Measurements from ENCODE around the gene KCTD17. TPM values are rescaled to one million over a fixed set of nuclear protein-coding genes. Genes with fewer than 3 reads are reported as not detected.

Gene KCTD17, protein sequence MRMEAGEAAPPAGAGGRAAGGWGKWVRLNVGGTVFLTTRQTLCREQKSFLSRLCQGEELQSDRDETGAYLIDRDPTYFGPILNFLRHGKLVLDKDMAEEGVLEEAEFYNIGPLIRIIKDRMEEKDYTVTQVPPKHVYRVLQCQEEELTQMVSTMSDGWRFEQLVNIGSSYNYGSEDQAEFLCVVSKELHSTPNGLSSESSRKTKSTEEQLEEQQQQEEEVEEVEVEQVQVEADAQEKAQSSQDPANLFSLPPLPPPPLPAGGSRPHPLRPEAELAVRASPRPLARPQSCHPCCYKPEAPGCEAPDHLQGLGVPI
- total RNA-seq: 10 to 100 TPM; 13.9 to 62.2 (median 26.5) TPM

DNA sequence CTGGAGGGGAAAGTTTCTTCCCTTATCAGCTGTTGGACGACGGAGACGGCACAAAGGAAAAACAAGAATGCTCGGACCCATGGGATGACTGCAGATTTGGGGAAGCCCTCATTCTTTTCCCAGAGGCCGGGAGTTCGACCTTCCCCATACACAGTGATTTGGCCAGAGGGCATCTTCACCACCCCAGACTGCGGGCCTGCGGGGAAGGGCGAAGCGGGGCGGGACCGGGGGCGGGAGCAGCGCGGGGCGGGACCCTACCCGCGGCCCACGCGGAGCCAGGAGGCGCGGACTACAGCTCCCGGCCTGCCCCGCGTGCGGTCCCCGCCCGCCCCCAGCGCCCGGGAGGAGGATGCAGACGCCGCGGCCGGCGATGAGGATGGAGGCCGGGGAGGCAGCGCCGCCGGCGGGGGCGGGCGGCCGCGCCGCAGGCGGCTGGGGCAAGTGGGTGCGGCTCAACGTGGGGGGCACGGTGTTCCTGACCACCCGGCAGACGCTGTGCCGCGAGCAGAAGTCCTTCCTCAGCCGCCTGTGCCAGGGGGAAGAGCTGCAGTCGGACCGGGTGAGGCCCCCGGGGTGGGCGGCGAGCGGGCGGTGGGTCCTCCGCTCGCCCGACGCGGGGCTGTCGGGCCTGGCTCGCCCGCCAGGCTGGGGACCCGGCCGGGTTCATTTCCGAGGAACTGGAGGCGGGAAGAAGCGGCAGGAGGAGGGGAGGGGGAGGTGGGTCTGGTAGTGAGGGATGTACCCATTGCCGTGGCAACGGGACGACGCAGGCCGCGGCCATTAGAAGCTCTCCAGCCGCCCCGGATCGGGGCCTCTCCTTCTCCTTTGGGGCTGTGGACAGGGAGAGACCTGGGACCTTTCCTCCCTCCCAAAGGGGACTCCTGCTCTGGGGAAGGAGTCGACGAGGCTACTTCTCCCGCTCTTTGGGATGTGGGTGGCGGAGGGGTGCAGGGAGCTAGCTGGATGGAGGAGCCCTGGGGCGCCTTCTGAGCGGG, at the start of gene KCTD17:
KCTD17 (plus strand) TSS at position 352 of the 995 bp plus-strand sequence; CDS start at position 371, 19 bp downstream.
- peak; percentile 90 to 98 (median 94) for ATAC-seq (replicated peaks in 6 of 8)
- in situ Hi-C loops (cut with MboI; ENCODE audit: low pct_unique_long_range_greater_than_20kb in 2 of 9, low sequenced_read_pairs in 9 of 9, unreplicated experiment in 9 of 9): no loop called here
- peak within 1 kb of the TSS; percentile 33 to 45 for H3K27ac ChIP-seq
- peaks cover 0 to 9% of the 10 kb centered on the region in 2 donors for H3K4me1 ChIP-seq (replicated peaks in 1 of 2)
- WGBS, 10 experiments: 2% methylated on average over 13 of the region's 89 CpGs; no CpG with 5 or more reads in 9 of the 10 experiments
- H3K4me3 ChIP-seq: peak within 1 kb of the TSS; percentile 64 to 99 (median 96)

DNA sequence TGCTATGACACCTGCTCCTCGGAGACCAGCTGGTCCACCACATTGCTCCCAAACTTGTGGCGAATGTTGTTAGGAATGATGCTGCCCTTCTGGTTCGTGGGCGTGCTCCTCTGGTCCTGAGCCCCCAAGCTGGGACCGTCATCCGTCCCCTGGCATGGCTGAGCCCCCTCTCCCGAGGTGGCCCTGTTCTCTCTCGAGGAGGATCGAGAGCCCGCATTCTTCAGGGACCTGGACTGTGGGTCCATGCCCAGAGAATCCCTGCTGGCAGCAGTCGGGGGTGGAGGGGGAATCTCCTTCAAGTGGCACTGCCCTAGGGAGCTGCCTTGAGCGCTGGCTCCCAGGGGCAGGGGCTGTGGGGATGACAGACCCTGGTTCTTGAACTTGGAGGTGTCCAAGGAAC, 49.7 kb upstream of the KCTD17 start:
- H3K4me1 ChIP-seq (replicated peaks in 1 of 2): no peaks in the 10 kb centered on the region
- no peak overlapping the region for H3K27ac ChIP-seq
- no peak overlapping the region for H3K4me3 ChIP-seq
- in situ Hi-C loops (cut with MboI; ENCODE audit: low pct_unique_long_range_greater_than_20kb in 2 of 9, low sequenced_read_pairs in 9 of 9, unreplicated experiment in 9 of 9): no loop called here
- no peak for ATAC-seq (replicated peaks in 6 of 8)
- 10 to 86% (median 39%) methylated on average over 1 to 6 of the region's 12 CpGs; no CpG with 5 or more reads in 4 of the 10 experiments for WGBS, 10 experiments

DNA sequence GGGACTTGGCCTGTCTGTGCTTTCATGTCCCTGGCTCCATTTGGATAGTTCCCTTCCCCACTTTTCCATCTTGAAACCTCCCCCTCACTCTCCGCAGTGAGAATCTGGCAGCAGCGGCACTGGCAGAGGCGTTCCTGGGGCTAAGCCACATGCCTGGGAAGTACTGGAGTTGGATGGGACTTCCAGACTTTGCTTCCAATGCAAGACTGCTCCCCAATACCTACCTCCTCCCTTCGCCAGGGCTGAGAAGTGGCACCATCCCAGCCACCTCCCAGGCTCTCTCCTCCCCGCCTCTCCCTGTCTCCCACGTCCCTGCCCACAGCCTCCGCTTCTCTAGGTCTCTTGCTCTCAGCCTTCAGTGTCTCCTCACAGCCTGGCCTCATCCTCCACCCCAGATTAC, 48.9 kb upstream of the KCTD17 start:
- 80 to 85% (median 81%) methylated on average over 1 to 6 of the region's 7 CpGs; no CpG with 5 or more reads in 6 of the 10 experiments for WGBS, 10 experiments
- no peak overlapping the region for H3K27ac ChIP-seq
- ATAC-seq (replicated peaks in 6 of 8): no peak
- no peak overlapping the region for H3K4me3 ChIP-seq
- H3K4me1 ChIP-seq (replicated peaks in 1 of 2): no peaks in the 10 kb centered on the region
- in situ Hi-C loops (cut with MboI; ENCODE audit: low pct_unique_long_range_greater_than_20kb in 2 of 9, low sequenced_read_pairs in 9 of 9, unreplicated experiment in 9 of 9): no loop called here

DNA sequence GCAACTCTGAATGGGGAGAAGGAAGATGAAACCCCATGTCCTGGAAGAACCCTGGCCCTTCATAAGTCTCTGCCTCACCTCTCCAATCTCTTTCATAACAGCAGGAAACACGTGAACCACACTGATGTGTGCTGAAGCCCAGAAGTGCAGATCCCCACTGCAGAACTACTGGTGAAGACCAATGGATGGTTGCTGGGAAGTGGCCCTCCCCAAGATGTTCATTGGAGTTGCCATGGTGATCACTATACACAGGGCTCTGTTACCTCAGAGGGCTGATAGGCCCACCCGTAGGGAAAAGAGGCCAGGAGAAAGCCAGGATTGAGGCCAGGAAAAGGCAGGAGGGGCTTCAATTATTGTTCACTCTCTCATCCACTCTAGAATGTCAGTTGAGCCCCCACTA, 43.9 kb upstream of the KCTD17 start:
- Histone ChIP-seq H3K4me1 (replicated peaks in 1 of 2) (no peaks in the 10 kb centered on the region), H3K27ac (no peak overlapping the region), H3K4me3 (no peak overlapping the region)
- WGBS, 10 experiments: 0 to 80% (median 38%) methylated on average over 1 to 2 of the region's 2 CpGs; no CpG with 5 or more reads in 6 of the 10 experiments
- in situ Hi-C loops (cut with MboI; ENCODE audit: low pct_unique_long_range_greater_than_20kb in 2 of 9, low sequenced_read_pairs in 9 of 9, unreplicated experiment in 9 of 9): no loop called here
- peak in 2 of 8 experiments; percentile 41 to 48 for ATAC-seq (replicated peaks in 6 of 8)

DNA sequence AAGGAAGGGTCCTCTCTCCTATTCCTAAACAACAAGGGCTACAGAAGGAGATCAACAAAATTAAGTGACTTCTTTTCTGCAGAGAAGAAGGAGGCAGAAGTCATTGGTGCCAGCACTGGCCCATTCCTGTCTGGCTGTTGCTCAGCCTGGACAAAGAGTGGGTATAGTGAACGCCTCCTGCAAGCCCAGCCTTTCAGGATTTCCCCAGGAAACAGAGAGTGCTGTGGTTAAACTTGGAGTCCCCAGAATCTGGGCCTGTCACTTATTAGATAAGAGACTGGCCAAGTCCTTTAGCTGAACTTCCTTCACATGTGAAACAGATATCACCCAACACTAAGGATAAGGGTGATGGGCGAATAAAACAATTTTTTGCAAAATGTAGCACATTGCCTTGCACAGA, 43.2 kb upstream of the KCTD17 start:
- in situ Hi-C loops (cut with MboI; ENCODE audit: low pct_unique_long_range_greater_than_20kb in 2 of 9, low sequenced_read_pairs in 9 of 9, unreplicated experiment in 9 of 9): no loop called here
- Histone ChIP-seq H3K27ac (no peak overlapping the region), H3K4me3 (no peak overlapping the region), H3K4me1 (replicated peaks in 1 of 2) (no peaks in the 10 kb centered on the region)
- WGBS, 10 experiments: 30 to 80% (median 65%) methylated on average over 1 to 2 of the region's 2 CpGs; no CpG with 5 or more reads in 5 of the 10 experiments
- ATAC-seq (replicated peaks in 6 of 8): no peak

DNA sequence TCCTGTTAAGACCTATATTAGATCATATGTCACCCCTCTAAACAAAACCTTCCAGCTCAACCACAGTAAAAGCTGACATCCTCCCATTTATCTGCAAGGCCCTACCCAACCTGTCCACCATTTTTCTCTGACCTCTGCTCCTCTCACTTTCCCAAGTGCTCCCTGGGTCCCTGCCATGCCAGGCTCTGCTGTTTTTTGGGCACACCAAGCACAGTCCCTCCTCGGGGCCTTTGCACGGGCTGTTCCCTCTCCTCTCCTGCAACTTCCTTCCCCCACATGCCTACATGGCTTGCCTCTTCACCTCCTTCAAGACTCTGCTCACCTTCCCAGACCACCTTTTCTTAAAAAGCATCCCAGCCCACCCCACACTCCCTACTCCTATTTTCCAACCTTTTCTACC, 42.1 kb upstream of the KCTD17 start:
- no peak overlapping the region for H3K4me3 ChIP-seq
- in situ Hi-C loops (cut with MboI; ENCODE audit: low pct_unique_long_range_greater_than_20kb in 2 of 9, low sequenced_read_pairs in 9 of 9, unreplicated experiment in 9 of 9): no loop called here
- 37 to 100% (median 72%) methylated on average over 1 to 2 of the region's 2 CpGs; no CpG with 5 or more reads in 5 of the 10 experiments for WGBS, 10 experiments
- ATAC-seq (replicated peaks in 6 of 8): no peak
- H3K4me1 ChIP-seq (replicated peaks in 1 of 2): no peaks in the 10 kb centered on the region
- H3K27ac ChIP-seq: no peak overlapping the region

DNA sequence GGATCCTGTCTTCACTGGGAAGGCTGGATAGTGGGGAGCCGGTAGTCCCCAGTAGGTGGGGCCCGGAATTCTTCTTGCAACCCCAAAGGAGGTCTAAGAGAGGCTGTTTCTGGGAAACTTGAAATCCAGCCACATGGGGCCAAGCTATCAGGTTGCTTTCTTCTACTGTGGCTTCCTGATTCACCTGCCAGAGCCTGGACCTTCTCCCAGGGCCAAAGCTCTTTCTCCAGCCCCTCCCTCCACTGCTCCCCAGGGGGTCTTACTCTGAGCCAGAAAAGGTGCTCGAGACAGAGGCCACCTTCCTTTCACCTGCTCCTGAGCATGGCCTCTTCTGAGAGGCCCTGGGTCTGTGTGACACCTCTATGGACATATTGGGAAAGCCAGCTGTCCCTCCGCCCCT, 41.4 kb upstream of the KCTD17 start:
- 60 to 100% (median 82%) methylated on average over 1 to 2 of the region's 4 CpGs; no CpG with 5 or more reads in 4 of the 10 experiments for WGBS, 10 experiments
- in situ Hi-C loops (cut with MboI; ENCODE audit: low pct_unique_long_range_greater_than_20kb in 2 of 9, low sequenced_read_pairs in 9 of 9, unreplicated experiment in 9 of 9): no loop called here
- Histone ChIP-seq H3K4me1 (replicated peaks in 1 of 2) (no peaks in the 10 kb centered on the region), H3K27ac (no peak overlapping the region), H3K4me3 (no peak overlapping the region)
- ATAC-seq (replicated peaks in 6 of 8): no peak

DNA sequence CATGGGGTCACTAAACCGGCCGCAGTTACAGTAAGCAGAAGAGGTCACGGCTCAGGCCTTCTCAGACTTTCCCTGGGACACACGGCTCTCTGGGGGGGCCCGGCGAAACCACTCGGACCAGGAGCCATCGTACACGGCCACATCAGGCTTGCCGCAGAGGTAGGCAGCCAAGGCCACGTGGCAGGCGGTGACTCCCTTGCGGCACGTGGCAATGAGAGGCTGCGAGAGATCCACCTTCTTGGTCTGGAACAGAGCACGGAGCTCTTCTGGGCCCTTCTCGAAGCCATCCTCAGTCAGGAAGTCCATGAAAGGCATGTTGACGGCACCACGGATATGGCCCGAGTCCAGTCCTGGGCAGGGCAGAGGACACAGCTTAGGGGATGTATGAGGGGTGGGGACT, 40.6 kb upstream of the KCTD17 start:
- in situ Hi-C loops (cut with MboI; ENCODE audit: low pct_unique_long_range_greater_than_20kb in 2 of 9, low sequenced_read_pairs in 9 of 9, unreplicated experiment in 9 of 9): no loop called here
- Histone ChIP-seq H3K4me1 (replicated peaks in 1 of 2) (no peaks in the 10 kb centered on the region), H3K27ac (no peak overlapping the region), H3K4me3 (no peak overlapping the region)
- ATAC-seq (replicated peaks in 6 of 8): no peak
- 60 to 100% (median 83%) methylated on average over 1 to 10 of the region's 20 CpGs; no CpG with 5 or more reads in 6 of the 10 experiments for WGBS, 10 experiments

DNA sequence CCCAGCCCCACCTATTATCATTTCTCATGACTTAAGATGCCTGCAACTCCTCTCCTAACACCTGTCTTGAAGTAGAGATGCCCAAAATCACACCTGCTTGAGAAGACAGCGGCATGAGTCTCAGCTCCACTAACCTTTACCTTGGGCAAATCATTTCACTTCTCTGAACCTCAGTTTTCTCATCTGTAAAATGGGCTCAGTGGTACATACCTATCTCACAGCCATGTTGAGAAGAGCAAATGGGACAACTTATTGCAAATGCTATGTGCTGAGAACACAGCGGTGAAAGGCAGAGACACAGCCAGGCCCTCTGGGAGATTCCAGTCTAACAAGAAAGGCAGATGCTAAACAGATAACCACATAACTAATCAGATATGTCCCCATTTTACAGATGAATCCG, 40.1 kb upstream of the KCTD17 start:
- H3K27ac ChIP-seq: no peak overlapping the region
- ATAC-seq (replicated peaks in 6 of 8): no peak
- WGBS, 10 experiments: 78 to 100% (median 93%) methylated on average over 1 to 2 of the region's 3 CpGs; no CpG with 5 or more reads in 4 of the 10 experiments
- in situ Hi-C loops (cut with MboI; ENCODE audit: low pct_unique_long_range_greater_than_20kb in 2 of 9, low sequenced_read_pairs in 9 of 9, unreplicated experiment in 9 of 9): no loop called here
- H3K4me1 ChIP-seq (replicated peaks in 1 of 2): no peaks in the 10 kb centered on the region
- H3K4me3 ChIP-seq: no peak overlapping the region

DNA sequence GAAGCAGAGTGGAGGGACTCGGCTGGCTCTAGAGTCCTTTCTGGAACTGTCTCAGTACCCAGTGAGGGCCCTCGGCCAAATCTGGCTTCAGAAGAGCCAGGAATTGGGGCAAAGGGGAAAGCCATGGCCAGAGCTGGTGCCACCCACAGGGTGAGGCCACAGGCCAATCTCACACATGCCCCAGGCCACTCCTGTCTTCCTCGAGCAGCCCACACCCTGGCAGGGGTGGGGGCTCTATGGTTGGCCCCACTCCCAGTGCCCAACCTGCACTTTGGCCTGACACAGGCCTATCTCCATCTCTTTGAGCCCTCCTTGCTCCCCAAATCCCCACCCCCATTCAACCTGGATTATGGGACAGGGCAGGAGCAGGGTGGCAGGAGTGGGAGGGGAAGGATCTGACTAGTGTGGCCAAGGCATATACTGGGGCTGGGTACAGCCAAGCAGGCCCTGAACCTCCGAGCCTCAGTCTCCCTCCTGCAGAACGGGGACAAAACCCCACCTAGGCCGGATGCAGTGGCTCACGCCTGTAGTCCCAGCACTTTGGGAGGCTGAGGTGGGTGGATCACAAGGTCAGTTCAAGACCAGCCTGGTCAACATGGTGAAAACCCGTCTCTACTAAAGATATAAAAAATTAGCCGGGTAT, 39.2 kb upstream of the KCTD17 start:
- Histone ChIP-seq H3K4me3 (no peak overlapping the region), H3K4me1 (replicated peaks in 1 of 2) (no peaks in the 10 kb centered on the region), H3K27ac (no peak overlapping the region)
- in situ Hi-C loops (cut with MboI; ENCODE audit: low pct_unique_long_range_greater_than_20kb in 2 of 9, low sequenced_read_pairs in 9 of 9, unreplicated experiment in 9 of 9): no loop called here
- ATAC-seq (replicated peaks in 6 of 8): no peak
- 20 to 86% (median 64%) methylated on average over 1 to 4 of the region's 9 CpGs; no CpG with 5 or more reads in 7 of the 10 experiments for WGBS, 10 experiments

DNA sequence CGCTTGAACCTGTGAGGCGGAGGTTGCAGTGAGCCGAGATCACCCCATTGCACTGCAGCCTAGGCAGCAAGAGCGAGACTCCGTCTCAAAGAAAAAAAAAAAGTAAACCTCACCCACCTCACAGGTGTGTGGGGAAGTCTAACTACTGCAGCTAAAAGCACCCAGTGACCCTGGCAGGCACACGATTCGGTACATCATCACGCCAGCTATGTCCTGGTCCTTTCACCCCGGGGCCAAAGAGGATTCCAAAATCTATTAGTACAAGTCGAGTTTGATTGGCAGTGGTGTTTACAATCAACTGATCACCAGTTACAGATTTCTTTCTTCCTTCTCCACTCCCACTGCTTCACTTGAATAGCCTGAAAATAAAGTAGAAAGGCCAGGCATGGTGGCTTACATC, 38.6 kb upstream of the KCTD17 start:
- Histone ChIP-seq H3K4me3 (no peak overlapping the region), H3K27ac (no peak overlapping the region), H3K4me1 (replicated peaks in 1 of 2) (peaks cover under 1 to 1% of the 10 kb centered on the region in 2 donors)
- WGBS, 10 experiments: 20 to 100% (median 83%) methylated on average over 1 to 8 of the region's 10 CpGs; no CpG with 5 or more reads in 4 of the 10 experiments
- in situ Hi-C loops (cut with MboI; ENCODE audit: low pct_unique_long_range_greater_than_20kb in 2 of 9, low sequenced_read_pairs in 9 of 9, unreplicated experiment in 9 of 9): no loop called here
- no peak for ATAC-seq (replicated peaks in 6 of 8)

DNA sequence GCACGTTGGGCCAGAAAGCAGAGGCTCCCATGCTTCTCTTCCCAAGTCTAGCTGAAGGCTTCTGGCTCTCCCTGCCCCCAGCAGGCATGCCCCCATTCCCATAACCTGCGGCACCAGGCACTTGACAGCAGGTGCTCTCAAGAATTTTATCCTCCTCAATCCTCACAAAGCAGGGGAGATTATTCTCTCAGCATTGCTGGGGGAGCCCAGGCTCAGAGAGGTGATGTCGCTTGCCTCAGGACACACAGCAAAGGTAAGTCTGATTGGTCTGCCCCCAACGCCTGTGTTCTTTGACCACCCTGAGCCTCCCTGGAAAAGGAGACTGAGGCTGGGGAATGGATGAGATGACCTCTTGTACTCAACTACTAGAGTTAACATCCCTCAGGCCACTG, 37.1 kb upstream of the KCTD17 start:
- no peak for ATAC-seq (replicated peaks in 6 of 8)
- in situ Hi-C loops (cut with MboI; ENCODE audit: low pct_unique_long_range_greater_than_20kb in 2 of 9, low sequenced_read_pairs in 9 of 9, unreplicated experiment in 9 of 9): no loop called here
- WGBS, 10 experiments: 43 to 100% (median 78%) methylated on average over 1 to 3 of the region's 4 CpGs; no CpG with 5 or more reads in 4 of the 10 experiments
- peaks cover 6% of the 10 kb centered on the region in 2 donors for H3K4me1 ChIP-seq (replicated peaks in 1 of 2)
- no peak overlapping the region for H3K27ac ChIP-seq
- H3K4me3 ChIP-seq: no peak overlapping the region
